H1 (cell line): ENCODE results near the gene TMEM145. TPM values are rescaled to one million over a fixed set of nuclear protein-coding genes. Genes with fewer than 3 reads are reported as not detected.

Experiments used
- POLR2A ChIP-seq, 2 experiments: IDR thresholded peaks; 1 replicate in 1 of 2; 2 replicates in 1 of 2; pipeline ENCODE4 v1.6.1; 2011; ENCODE audit warnings: low read depth in 2 of 2, low read length in 2 of 2, mild to moderate bottlenecking in 2 of 2; ENCODE audit errors: control extremely low read depth in 1 of 2
- SIRT6 ChIP-seq: IDR thresholded peaks from one replicate; pipeline ENCODE4 v1.7.1; 2012; ENCODE audit warnings: low read length, inconsistent platforms
- TAF7 ChIP-seq: optimal IDR thresholded peaks from 2 replicates; pipeline ENCODE3; 2011; ENCODE audit warnings: low read depth, mild to moderate bottlenecking, inconsistent platforms, low read length, moderate library complexity, borderline replicate concordance
- polyA plus RNA-seq, 7 experiments: library from polyadenylated mRNA; depleted of rRNA in 3 of 7; stranded (reverse) in 5 of 7; unstranded in 2 of 7; fragments of >200 nt in 5 of 7; fragments of 200-250 nt in 2 of 7; gene quantifications; 1 replicate in 5 of 7; 2 replicates in 1 of 7; 4 replicates in 1 of 7; pipeline versions ENCODE4 v1.2.1 to v1.2.3, GENCODE V29; 2011 to 2013; ENCODE audit warnings: missing spikeins in 2 of 7, mixed read lengths in 2 of 7
- total RNA-seq: library from RNA; stranded (reverse); fragmentation: NEBNext Ultra II Directional; extraction: Animal tissue kit (Norgen Biotek cat#: 25700); gene quantifications from 2 replicates; pipeline ENCODE4 v1.2.1, GENCODE V29; 2021
- TF ChIP-seq, protein P1 (sequence below): fragments of 300-600 bp; sonication (generic); IDR thresholded peaks from 2 replicates; pipeline ENCODE4 v1.7.1; 2012; ENCODE audit warnings: low read length, moderate library complexity, mild to moderate bottlenecking, inconsistent platforms; ENCODE audit not compliant: insufficient replicate concordance
- TF ChIP-seq, protein P2 (sequence below): IDR thresholded peaks from 2 replicates; pipeline ENCODE4 v1.6.1; 2012; ENCODE audit warnings: low read length, inconsistent platforms
- TF ChIP-seq, protein P3 (sequence below): IDR thresholded peaks from 2 replicates; pipeline ENCODE4 v1.6.1; 2011; ENCODE audit warnings: low read depth, mild to moderate bottlenecking, low read length; ENCODE audit not compliant: insufficient read depth
- TF ChIP-seq, protein P4 (sequence below): IDR thresholded peaks from 2 replicates; pipeline ENCODE4 v1.6.1; 2012; ENCODE audit warnings: inconsistent platforms

TMEM145 gene
- total and polyA plus RNA-seq, 2 of the 8 experiments (the other 6 are each of a cell fraction or from before 2014, with no cell fraction given): 2.3 to 4.7 TPM

DNA sequence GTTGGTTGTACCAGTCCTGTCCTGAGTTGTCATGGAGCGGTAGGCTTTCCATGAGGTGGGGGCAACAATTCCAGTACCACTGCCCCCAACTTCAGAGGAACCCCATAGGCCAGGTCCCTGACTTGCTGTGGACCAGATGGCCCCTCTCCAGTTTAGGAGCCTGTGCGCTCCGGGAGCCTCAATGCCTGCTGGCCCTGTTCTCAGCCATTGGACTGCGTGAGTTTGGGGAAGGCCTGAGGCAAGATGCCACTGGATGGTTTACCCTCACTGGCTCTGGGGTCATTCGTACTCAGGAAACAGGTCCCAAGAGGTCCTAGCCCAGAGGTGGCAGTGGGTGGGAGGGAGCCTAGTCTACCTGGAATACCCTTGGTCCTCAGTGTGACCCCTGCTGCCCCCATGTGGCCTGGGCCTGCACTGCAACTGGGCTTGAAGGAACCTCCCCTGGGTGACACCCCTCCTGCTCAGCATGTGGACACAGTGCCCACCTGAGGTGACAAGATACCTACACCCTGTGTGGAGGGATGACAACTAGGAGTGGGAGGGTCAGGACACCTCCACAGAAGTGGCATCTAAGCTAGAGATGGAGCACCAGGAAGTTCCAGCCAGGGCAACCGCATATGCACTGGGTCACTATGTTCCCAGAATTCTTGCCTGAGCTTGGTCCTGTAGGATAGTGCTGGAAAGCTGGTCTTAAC is 17.1 kb upstream of the TMEM145 start (continued):
- TF ChIP-seq, protein P1, sequence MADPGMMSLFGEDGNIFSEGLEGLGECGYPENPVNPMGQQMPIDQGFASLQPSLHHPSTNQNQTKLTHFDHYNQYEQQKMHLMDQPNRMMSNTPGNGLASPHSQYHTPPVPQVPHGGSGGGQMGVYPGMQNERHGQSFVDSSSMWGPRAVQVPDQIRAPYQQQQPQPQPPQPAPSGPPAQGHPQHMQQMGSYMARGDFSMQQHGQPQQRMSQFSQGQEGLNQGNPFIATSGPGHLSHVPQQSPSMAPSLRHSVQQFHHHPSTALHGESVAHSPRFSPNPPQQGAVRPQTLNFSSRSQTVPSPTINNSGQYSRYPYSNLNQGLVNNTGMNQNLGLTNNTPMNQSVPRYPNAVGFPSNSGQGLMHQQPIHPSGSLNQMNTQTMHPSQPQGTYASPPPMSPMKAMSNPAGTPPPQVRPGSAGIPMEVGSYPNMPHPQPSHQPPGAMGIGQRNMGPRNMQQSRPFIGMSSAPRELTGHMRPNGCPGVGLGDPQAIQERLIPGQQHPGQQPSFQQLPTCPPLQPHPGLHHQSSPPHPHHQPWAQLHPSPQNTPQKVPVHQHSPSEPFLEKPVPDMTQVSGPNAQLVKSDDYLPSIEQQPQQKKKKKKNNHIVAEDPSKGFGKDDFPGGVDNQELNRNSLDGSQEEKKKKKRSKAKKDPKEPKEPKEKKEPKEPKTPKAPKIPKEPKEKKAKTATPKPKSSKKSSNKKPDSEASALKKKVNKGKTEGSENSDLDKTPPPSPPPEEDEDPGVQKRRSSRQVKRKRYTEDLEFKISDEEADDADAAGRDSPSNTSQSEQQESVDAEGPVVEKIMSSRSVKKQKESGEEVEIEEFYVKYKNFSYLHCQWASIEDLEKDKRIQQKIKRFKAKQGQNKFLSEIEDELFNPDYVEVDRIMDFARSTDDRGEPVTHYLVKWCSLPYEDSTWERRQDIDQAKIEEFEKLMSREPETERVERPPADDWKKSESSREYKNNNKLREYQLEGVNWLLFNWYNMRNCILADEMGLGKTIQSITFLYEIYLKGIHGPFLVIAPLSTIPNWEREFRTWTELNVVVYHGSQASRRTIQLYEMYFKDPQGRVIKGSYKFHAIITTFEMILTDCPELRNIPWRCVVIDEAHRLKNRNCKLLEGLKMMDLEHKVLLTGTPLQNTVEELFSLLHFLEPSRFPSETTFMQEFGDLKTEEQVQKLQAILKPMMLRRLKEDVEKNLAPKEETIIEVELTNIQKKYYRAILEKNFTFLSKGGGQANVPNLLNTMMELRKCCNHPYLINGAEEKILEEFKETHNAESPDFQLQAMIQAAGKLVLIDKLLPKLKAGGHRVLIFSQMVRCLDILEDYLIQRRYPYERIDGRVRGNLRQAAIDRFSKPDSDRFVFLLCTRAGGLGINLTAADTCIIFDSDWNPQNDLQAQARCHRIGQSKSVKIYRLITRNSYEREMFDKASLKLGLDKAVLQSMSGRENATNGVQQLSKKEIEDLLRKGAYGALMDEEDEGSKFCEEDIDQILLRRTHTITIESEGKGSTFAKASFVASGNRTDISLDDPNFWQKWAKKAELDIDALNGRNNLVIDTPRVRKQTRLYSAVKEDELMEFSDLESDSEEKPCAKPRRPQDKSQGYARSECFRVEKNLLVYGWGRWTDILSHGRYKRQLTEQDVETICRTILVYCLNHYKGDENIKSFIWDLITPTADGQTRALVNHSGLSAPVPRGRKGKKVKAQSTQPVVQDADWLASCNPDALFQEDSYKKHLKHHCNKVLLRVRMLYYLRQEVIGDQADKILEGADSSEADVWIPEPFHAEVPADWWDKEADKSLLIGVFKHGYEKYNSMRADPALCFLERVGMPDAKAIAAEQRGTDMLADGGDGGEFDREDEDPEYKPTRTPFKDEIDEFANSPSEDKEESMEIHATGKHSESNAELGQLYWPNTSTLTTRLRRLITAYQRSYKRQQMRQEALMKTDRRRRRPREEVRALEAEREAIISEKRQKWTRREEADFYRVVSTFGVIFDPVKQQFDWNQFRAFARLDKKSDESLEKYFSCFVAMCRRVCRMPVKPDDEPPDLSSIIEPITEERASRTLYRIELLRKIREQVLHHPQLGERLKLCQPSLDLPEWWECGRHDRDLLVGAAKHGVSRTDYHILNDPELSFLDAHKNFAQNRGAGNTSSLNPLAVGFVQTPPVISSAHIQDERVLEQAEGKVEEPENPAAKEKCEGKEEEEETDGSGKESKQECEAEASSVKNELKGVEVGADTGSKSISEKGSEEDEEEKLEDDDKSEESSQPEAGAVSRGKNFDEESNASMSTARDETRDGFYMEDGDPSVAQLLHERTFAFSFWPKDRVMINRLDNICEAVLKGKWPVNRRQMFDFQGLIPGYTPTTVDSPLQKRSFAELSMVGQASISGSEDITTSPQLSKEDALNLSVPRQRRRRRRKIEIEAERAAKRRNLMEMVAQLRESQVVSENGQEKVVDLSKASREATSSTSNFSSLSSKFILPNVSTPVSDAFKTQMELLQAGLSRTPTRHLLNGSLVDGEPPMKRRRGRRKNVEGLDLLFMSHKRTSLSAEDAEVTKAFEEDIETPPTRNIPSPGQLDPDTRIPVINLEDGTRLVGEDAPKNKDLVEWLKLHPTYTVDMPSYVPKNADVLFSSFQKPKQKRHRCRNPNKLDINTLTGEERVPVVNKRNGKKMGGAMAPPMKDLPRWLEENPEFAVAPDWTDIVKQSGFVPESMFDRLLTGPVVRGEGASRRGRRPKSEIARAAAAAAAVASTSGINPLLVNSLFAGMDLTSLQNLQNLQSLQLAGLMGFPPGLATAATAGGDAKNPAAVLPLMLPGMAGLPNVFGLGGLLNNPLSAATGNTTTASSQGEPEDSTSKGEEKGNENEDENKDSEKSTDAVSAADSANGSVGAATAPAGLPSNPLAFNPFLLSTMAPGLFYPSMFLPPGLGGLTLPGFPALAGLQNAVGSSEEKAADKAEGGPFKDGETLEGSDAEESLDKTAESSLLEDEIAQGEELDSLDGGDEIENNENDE: no peak
- TF ChIP-seq, protein P2, sequence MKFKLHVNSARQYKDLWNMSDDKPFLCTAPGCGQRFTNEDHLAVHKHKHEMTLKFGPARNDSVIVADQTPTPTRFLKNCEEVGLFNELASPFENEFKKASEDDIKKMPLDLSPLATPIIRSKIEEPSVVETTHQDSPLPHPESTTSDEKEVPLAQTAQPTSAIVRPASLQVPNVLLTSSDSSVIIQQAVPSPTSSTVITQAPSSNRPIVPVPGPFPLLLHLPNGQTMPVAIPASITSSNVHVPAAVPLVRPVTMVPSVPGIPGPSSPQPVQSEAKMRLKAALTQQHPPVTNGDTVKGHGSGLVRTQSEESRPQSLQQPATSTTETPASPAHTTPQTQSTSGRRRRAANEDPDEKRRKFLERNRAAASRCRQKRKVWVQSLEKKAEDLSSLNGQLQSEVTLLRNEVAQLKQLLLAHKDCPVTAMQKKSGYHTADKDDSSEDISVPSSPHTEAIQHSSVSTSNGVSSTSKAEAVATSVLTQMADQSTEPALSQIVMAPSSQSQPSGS: no peak
- TF ChIP-seq POLR2A (IDR thresholded peaks at IDR 0.05; ENCODE audit: control extremely low read depth in 1 of 2, low read depth in 2 of 2, low read length in 2 of 2) (peak in 1 of 2 experiments; percentile 18; a peak in 1 of 3 replicates), SIRT6 (no peak), TAF7 (no peak)
- TF ChIP-seq, protein P3, sequence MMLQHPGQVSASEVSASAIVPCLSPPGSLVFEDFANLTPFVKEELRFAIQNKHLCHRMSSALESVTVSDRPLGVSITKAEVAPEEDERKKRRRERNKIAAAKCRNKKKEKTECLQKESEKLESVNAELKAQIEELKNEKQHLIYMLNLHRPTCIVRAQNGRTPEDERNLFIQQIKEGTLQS: no peak
- TF ChIP-seq, protein P4, sequence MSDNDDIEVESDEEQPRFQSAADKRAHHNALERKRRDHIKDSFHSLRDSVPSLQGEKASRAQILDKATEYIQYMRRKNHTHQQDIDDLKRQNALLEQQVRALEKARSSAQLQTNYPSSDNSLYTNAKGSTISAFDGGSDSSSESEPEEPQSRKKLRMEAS: 0 out of 2 replicates have a peak, but pooled peaks have one; percentile 43
